HAP-1 (cell line): Measurements from ENCODE around the gene APOO.

Experiments
- DNase-seq, 2 experiments: peaks; one replicate each; pipeline ENCODE4 v3.0.0-alpha.2; 2016 to 2020; ENCODE audit warnings: low spot score in 2 of 2
- H3K27me3 ChIP-seq: fragments of 250-450 bp; sonication (Bioruptor Pico); 2 replicates; pipeline ENCODE4 v1.5.1; 2020; ENCODE audit warnings: low read depth, mild to moderate bottlenecking, moderate library complexity
- H3K36me3 ChIP-seq: fragments of 250-450 bp; sonication (Bioruptor Pico); replicated peaks from 2 replicates; pipeline ENCODE4 v1.5.1; 2020; ENCODE audit warnings: mild to moderate bottlenecking
- H3K4me1 ChIP-seq: fragments of 250-450 bp; sonication (Bioruptor Pico); 2 replicates; pipeline ENCODE4 v1.5.1; 2020; ENCODE audit warnings: mild to moderate bottlenecking
- H3K4me3 ChIP-seq: fragments of 250-450 bp; sonication (Bioruptor Pico); 2 replicates; pipeline ENCODE4 v1.5.1; 2020; ENCODE audit warnings: mild to moderate bottlenecking, moderate library complexity
- H3K9me3 ChIP-seq: fragments of 250-450 bp; sonication (Bioruptor Pico); 2 replicates; pipeline ENCODE4 v1.5.1; 2020; ENCODE audit warnings: mild to moderate bottlenecking, moderate library complexity
- in situ Hi-C: fragments of 300-500 bp; cut with MboI; formaldehyde crosslinking; loops from 3 replicates; pipeline ENCODE4 v1.14.3; 2020; ENCODE audit warnings: low sequenced_read_pairs, inconsistent platforms, mixed read lengths

APOO gene

DNA sequence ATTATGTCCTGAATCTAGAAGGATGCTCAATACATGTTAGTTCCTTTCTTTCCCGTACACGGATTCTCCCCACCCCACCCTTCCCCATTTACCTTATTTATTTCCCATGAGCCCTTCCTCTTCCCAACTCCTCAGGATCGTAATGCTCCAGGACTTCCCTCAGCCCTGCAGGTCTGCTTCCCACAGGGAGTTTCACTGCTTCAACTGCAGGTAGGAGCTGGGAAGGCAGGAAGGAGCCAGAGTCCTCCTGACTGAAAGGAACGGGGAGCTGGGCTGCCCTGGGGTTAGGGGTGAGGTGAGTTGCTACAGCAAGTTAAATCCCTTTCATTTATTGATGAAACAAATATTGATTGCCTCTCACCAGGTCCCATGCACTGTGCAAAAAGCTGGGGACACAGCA, 91.6 kb downstream of the APOO start:
- H3K9me3 ChIP-seq: no peaks in the 10 kb centered on the region
- DNase-seq: no peak
- in situ Hi-C loops: no loop called here
- H3K4me3 ChIP-seq: no peak overlapping the region
- H3K4me1 ChIP-seq: peaks cover 7% of the 10 kb centered on the region
- H3K27me3 ChIP-seq: no peaks in the 10 kb centered on the region
- H3K36me3 ChIP-seq: no peaks in the 10 kb centered on the region

DNA sequence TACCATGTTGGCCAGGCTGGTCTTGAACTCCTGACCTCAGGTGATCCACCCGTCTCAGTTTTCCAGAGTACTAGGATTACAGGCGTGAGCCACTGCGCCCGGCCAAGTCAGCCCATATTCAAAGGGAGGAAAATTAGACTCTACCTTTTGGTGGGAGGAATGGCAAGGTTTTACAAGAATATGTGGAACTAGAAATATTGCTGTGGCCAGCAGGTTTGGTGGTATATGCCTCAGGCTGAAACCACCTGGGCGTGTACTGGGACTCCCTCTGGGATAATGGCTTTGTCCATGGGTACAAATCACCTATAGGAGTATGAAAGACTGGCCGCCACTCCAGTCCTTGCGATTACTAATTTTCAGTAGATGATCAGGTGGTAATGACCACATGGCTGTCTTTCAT, 92.4 kb downstream of the APOO start:
- no peak for DNase-seq
- H3K4me3 ChIP-seq: no peak overlapping the region
- H3K27me3 ChIP-seq: no peaks in the 10 kb centered on the region
- no peaks in the 10 kb centered on the region for H3K36me3 ChIP-seq
- in situ Hi-C loops: no loop called here
- H3K4me1 ChIP-seq: peaks cover 15% of the 10 kb centered on the region
- no peaks in the 10 kb centered on the region for H3K9me3 ChIP-seq

DNA sequence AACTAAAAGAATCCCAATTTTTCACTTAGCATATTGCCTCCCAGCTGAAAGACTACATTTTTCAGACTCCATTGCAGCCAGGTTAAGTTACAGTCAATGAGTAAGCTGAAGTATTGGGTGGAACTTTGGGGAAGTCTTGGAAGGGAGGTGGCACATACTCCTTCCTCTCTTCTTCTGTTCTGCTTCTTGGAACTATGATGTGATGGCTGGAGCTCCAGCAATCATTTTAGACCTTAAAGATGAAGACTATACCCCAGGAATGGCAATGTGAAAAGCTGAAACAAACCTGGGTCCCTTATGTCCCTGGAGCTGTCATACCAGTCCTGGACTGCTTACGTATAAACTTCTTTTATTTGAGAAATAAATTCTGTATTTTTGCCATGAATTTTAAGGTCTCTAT, 93.9 kb downstream of the APOO start:
- Histone ChIP-seq H3K36me3 (no peaks in the 10 kb centered on the region), H3K4me3 (no peak overlapping the region), H3K9me3 (no peaks in the 10 kb centered on the region), H3K4me1 (peaks cover 14% of the 10 kb centered on the region), H3K27me3 (no peaks in the 10 kb centered on the region)
- in situ Hi-C loops: no loop called here
- no peak for DNase-seq

- no peak for DNase-seq
- Histone ChIP-seq H3K9me3 (no peaks in the 10 kb centered on the region), H3K36me3 (no peaks in the 10 kb centered on the region), H3K4me3 (no peak overlapping the region), H3K4me1 (peaks cover 21% of the 10 kb centered on the region), H3K27me3 (no peaks in the 10 kb centered on the region)
- in situ Hi-C loops: no loop called here
These were observed 96.1 kb downstream of the APOO start for GRCh38 chrX:23811656-23812055.

DNA sequence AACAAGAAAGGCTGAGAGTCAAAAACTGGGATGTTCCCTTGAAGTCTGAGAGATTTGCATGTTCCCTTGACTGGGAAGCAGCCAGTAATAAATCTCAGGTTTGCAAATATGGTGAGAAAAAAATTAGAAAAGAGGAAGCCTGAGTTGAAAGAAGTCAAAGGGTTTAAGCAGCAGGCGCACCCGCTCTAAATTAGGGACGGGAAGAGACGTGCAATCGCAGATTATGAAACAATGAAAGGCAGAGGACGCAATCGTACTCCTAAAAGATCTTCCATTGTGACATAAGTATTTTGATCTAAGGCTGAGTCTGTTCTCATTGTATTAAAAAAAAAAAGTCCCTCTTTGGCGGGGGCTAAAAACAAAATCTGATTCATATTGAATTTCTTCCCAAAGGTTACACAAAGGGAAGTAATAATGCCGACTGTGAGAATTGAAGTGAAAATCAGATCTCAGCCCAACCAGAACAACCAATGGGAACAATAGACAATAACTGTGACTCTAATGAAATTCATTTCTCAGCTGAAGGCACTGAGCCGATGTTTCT, 96.6 kb downstream of the APOO start:
- Histone ChIP-seq H3K27me3 (no peaks in the 10 kb centered on the region), H3K36me3 (no peaks in the 10 kb centered on the region), H3K9me3 (no peaks in the 10 kb centered on the region), H3K4me1 (peaks cover 21% of the 10 kb centered on the region), H3K4me3 (peak overlapping the region; percentile 7)
- in situ Hi-C loops: no loop called here
- DNase-seq: peak; percentile 30 to 58

- in situ Hi-C loops: no loop called here
- Histone ChIP-seq H3K4me3 (no peak overlapping the region), H3K27me3 (no peaks in the 10 kb centered on the region), H3K4me1 (peaks cover 21% of the 10 kb centered on the region), H3K9me3 (no peaks in the 10 kb centered on the region), H3K36me3 (no peaks in the 10 kb centered on the region)
- DNase-seq: no peak
These were observed 97.5 kb downstream of the APOO start for GRCh38 chrX:23810279-23810678.

DNA sequence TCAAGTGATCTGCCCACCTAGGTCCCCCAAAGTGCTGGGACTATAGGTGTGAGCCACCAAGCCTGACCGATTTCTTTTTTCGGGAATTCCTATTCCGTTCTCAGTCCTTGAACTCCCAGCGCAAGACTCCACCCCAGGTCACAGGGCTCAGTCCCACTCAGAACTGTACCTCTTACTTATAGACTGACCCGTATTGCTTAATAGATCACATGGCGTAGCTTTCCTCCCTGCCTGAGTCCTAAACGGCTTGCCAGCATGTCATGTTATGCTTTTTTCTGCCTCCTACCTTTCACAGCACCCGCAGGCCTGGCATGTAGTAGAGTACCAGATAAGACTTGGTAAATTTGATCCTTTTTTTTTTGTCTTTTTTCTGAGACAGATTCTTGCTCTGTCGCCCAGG, 102.3 kb downstream of the APOO start:
- Histone ChIP-seq H3K9me3 (no peaks in the 10 kb centered on the region), H3K36me3 (no peaks in the 10 kb centered on the region), H3K4me3 (no peak overlapping the region), H3K27me3 (no peaks in the 10 kb centered on the region), H3K4me1 (peaks cover 9% of the 10 kb centered on the region)
- no peak for DNase-seq
- in situ Hi-C loops: no loop called here

DNA sequence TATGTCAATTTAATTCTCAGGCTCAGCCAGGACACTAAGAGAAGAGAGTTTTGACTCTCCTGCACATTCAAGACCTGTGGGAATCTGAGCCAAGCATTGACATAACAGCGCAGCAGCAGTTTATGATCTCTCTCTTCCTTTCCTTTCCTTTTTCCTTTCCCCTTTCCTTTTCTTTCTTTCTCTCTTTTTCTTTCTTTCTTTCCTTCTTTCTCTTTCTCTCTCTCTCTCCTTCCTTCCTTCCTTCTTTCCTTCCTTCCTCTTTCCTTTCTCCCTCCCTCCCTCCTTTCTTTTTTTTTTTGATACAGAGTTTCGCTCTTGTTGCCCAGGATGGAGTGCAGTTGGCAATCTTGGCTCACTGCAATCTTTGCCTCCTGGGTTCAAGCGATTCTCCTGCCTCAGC, 103.2 kb downstream of the APOO start:
- H3K4me3 ChIP-seq: no peak overlapping the region
- no peaks in the 10 kb centered on the region for H3K9me3 ChIP-seq
- H3K4me1 ChIP-seq: peaks cover 7% of the 10 kb centered on the region
- in situ Hi-C loops: no loop called here
- H3K36me3 ChIP-seq: no peaks in the 10 kb centered on the region
- H3K27me3 ChIP-seq: no peaks in the 10 kb centered on the region
- DNase-seq: no peak

- Histone ChIP-seq H3K4me1 (peaks cover 7% of the 10 kb centered on the region), H3K4me3 (no peak overlapping the region), H3K27me3 (no peaks in the 10 kb centered on the region), H3K9me3 (no peaks in the 10 kb centered on the region), H3K36me3 (no peaks in the 10 kb centered on the region)
- DNase-seq: no peak
- in situ Hi-C loops: no loop called here
These were observed 103.8 kb downstream of the APOO start for GRCh38 chrX:23803931-23804381.

- Histone ChIP-seq H3K36me3 (no peaks in the 10 kb centered on the region), H3K9me3 (no peaks in the 10 kb centered on the region), H3K4me1 (peaks cover 7% of the 10 kb centered on the region), H3K4me3 (no peak overlapping the region), H3K27me3 (no peaks in the 10 kb centered on the region)
- in situ Hi-C loops: no loop called here
- DNase-seq: no peak
These were observed 105.3 kb downstream of the APOO start for GRCh38 chrX:23802431-23802830.

DNA sequence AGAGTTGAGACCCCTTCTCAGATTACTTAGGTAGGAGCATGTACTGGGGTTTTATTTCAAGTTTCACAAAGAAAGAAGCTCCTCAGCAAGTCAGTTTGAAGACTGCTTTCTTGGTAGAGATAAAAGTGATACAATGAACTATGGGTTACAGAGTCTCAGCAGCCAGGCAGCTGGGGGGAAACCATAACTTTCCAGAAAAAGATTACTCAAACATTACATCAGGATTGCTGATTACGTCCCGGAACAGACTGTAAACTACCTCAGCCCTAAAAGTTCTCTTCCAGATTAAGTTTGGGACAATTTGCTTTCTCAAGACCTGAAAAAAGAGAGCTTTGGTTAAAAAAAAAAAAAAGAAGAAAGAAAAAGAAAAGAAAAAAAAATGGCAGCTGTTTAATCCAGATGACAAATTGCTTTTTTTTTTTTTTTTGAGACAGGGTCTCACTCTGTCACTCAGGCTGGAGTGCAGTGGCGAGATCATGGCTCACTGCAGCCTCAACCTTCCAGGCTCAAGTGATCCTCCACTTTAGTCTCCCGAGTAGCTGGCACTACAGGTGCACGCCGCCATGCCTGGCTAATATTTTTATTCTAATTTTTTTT, 108.2 kb downstream of the APOO start:
- Histone ChIP-seq H3K4me3 (no peak overlapping the region), H3K36me3 (no peaks in the 10 kb centered on the region), H3K27me3 (no peaks in the 10 kb centered on the region), H3K9me3 (no peaks in the 10 kb centered on the region), H3K4me1 (no peaks in the 10 kb centered on the region)
- DNase-seq: no peak
- in situ Hi-C loops: no loop called here

DNA sequence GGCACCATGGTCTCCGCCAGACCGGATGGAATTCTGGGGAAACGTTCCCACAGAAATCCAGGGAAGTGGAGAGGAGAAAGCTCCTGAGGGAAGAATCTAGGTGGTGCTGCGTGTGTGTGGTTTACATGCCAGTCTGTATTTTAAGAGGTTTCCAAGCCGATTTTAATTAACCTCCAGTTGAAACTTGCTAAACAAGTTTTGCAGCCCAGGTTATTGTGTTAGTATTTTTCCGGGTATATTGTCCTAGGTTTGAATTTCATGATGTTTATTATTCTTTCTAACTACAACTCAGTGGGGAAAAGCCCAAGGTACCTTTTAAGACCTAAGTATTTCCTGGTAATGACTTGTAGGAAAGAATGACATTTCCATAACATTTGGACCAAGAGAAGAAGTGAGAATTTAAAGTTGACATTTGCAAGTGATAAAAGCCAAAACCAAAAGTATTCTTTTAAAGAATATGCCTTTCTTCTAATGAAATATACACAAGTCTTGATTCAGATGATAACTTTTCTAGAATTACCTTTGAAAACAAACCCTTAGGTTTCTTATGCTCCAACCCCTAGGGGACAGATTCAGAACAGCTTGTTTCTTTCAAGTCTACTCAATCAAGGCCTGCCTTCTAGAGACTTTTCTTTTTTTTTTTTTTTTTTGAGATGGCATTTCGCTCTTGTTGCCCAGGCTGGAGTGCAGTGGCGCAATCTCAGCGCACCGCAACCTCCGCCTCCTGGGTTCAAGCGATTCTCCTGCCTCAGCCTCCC, 110.2 kb downstream of the APOO start:
- Histone ChIP-seq H3K4me1 (no peaks in the 10 kb centered on the region), H3K4me3 (no peak overlapping the region), H3K9me3 (no peaks in the 10 kb centered on the region), H3K27me3 (no peaks in the 10 kb centered on the region), H3K36me3 (no peaks in the 10 kb centered on the region)
- in situ Hi-C loops: no loop called here
- DNase-seq: no peak

GRCh38 chrX:23795221-23795620, 112.5 kb downstream of the APOO start:
- Histone ChIP-seq H3K4me1 (no peaks in the 10 kb centered on the region), H3K36me3 (no peaks in the 10 kb centered on the region), H3K9me3 (no peaks in the 10 kb centered on the region), H3K4me3 (no peak overlapping the region), H3K27me3 (no peaks in the 10 kb centered on the region)
- DNase-seq: no peak
- in situ Hi-C loops: no loop called here

DNA sequence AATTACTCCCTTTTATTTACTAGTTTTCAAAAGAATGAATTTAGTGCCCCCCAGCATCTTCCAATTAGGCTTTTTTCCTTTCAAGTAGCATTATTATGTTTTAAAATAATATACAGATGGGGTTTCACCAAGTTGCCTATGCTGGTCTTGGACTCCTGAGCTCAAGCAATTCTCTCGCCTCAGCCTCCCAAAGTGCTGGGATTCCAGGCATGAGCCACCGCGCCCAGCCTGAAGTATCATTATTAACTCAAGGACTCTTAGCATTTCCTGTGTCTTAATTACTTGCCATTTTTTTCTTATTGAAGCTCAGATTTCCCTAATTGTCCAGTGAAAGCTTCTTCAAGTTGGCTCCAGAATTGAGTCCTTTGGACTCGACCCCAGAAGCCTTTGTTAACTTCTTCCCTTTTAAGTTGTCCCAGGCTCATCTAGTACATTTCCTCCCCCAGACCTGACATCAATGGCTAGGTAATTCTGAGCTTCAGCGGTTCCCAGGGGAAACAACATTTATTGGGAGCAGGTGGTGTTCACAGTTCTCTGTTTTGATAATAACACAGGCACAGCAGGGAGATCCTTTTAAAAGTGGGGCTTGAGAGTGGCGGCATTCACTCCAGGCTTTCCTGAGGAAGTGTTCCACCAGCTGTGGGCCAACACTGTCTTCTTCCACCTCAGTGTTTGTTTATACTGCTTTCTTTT, 114.7 kb downstream of the APOO start:
- H3K27me3 ChIP-seq: no peaks in the 10 kb centered on the region
- H3K9me3 ChIP-seq: no peaks in the 10 kb centered on the region
- in situ Hi-C loops: no loop called here
- H3K4me1 ChIP-seq: peaks cover 4% of the 10 kb centered on the region; the same call in 1 of the 2 replicates
- no peaks in the 10 kb centered on the region for H3K36me3 ChIP-seq
- no peak overlapping the region for H3K4me3 ChIP-seq
- DNase-seq: peak in 1 of 2 experiments; percentile 10
